ENCODE data around the gene TDRD10. TPM values are rescaled to one million over a fixed set of nuclear protein-coding genes. Genes with fewer than 3 reads are reported as not detected.

Gene TDRD10
- total and polyA plus RNA-seq, 7 donors = 0.50 to 2.3 (median 0.84) TPM

DNA sequence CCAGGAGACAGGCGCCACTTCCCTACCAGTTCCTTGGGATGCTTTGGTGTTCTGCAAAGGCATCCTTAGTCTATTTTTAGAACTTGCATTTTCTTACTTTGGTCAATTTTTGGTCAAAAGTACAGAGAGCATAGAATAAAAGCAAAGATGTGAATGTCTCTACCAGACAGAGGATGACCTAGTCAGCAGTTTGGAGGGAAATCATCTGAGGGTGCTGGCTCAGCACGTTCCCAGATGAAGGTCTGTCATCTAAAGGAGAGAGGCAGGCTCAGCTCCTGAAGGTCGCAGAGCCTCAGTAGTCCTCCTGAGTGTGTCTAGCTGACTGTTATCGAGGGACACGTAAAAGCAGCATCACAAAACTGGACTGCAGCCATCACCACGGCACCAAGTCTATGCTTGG is 80.9 kb downstream of the TDRD10 start:
- DNase-seq (no peak), ATAC-seq (no peak)
- Histone ChIP-seq H3K27me3 (ENCODE audit: insufficient read depth in 3 of 3, low read length in 2 of 3) (no peaks in the 10 kb centered on the region), H3K36me3 (ENCODE audit: insufficient read depth in 1 of 2, low read depth in 1 of 2) (peaks cover 16 to 97% of the 10 kb centered on the region in 2 donors), H3K27ac (no peak overlapping the region), H3K4me1 (no peaks in the 10 kb centered on the region), H3K9me3 (no peaks in the 10 kb centered on the region), H3K4me3 (no peak overlapping the region)
- TF ChIP-seq, protein P1, sequence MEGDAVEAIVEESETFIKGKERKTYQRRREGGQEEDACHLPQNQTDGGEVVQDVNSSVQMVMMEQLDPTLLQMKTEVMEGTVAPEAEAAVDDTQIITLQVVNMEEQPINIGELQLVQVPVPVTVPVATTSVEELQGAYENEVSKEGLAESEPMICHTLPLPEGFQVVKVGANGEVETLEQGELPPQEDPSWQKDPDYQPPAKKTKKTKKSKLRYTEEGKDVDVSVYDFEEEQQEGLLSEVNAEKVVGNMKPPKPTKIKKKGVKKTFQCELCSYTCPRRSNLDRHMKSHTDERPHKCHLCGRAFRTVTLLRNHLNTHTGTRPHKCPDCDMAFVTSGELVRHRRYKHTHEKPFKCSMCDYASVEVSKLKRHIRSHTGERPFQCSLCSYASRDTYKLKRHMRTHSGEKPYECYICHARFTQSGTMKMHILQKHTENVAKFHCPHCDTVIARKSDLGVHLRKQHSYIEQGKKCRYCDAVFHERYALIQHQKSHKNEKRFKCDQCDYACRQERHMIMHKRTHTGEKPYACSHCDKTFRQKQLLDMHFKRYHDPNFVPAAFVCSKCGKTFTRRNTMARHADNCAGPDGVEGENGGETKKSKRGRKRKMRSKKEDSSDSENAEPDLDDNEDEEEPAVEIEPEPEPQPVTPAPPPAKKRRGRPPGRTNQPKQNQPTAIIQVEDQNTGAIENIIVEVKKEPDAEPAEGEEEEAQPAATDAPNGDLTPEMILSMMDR (IDR thresholded peaks at IDR 0.05) = no peak
- intact Hi-C loops (cut with DNase I) = loop anchor here in 1 of 2 donors (5.0 kb wide), 1 partner anchor 304 kb away; no protein-coding TSS in a partner anchor
- WGBS, 3 donors = 85 to 89% (median 88%) methylated on average over 6 of the region's 6 CpGs

DNA sequence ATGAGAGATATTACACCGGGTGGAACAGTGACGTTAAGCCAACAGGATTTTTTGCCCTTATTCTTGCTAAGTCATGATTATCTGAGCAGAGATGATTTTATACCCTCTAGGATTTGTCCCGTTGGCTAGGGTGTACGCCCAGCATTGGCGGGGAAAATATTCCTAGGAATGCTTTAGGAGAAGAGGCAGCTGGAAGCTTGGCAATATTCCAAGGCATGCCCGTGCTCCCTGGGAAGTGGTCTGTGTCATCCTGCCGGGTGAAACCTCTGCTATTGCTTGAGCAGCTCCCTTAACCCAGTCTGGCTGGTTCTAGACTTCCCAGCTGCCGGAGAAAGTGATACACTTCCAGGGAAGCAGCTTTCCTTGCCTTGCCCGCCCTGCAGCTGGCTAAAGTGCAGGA is 81.8 kb downstream of the TDRD10 start:
- no peak overlapping the region for H3K27ac ChIP-seq
- no peaks in the 10 kb centered on the region for H3K4me1 ChIP-seq
- no peak overlapping the region for H3K4me3 ChIP-seq
- 42 to 68% (median 50%) methylated on average over 9 of the region's 9 CpGs for WGBS, 3 donors
- DNase-seq (no peak), ATAC-seq (no peak)
- H3K9me3 ChIP-seq = no peaks in the 10 kb centered on the region
- peaks cover 16 to 98% of the 10 kb centered on the region in 2 donors for H3K36me3 ChIP-seq (ENCODE audit: insufficient read depth in 1 of 2, low read depth in 1 of 2)
- intact Hi-C loops (cut with DNase I) = loop anchor here in 1 of 2 donors (5.0 kb wide), 1 partner anchor 304 kb away; no protein-coding TSS in a partner anchor
- no peaks in the 10 kb centered on the region for H3K27me3 ChIP-seq (ENCODE audit: insufficient read depth in 3 of 3, low read length in 2 of 3)
- TF ChIP-seq, protein P1 (IDR thresholded peaks at IDR 0.05) = no peak

DNA sequence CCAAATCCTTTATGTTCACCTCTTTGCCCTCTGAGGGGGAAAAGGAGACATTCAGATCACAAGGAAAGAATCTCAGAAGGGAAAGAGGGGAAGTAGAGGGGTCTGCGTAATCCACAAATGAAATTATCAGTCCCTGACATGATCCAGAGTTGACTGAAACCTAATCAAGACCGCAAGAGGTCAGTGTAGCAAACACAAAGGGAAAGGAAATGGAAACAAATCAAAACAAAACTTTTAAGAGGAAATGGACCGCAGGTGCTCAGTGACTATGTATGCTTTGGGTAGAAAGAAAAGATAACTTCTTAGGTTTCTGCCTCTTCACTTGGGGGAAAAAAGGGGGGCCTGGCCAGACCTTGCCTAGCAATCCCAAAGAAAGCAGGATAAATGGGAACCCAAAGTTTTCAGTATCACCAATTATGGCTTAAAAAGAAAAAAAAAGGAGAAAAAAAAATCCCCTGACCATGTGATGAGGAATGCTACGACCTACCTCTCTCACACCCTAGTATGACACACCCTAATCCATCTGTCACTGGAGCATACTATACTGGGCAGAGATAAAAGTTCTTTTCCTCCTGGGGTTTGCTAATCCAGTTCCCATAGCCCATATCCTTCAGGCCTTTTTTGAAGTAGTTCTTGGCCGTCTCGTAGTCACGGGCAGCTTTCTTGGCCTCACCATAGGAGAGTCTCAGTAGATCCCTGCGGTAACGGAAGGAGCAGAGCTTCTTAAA is 82.4 kb downstream of the TDRD10 start:
- no peak overlapping the region for H3K4me3 ChIP-seq
- no peaks in the 10 kb centered on the region for H3K9me3 ChIP-seq
- ATAC-seq = no peak
- intact Hi-C loops (cut with DNase I) = loop anchor here in 1 of 2 donors (5.0 kb wide), 1 partner anchor 303 kb away; no protein-coding TSS in a partner anchor
- DNase-seq = no peak
- H3K4me1 ChIP-seq = no peaks in the 10 kb centered on the region
- TF ChIP-seq, protein P1 (IDR thresholded peaks at IDR 0.05) = no peak
- no peak overlapping the region for H3K27ac ChIP-seq
- H3K36me3 ChIP-seq (ENCODE audit: insufficient read depth in 1 of 2, low read depth in 1 of 2) = peaks cover 16 to 100% of the 10 kb centered on the region in 2 donors
- WGBS, 3 donors = 77 to 80% (median 80%) methylated on average over 9 of the region's 9 CpGs
- H3K27me3 ChIP-seq (ENCODE audit: insufficient read depth in 3 of 3, low read length in 2 of 3) = no peaks in the 10 kb centered on the region

DNA sequence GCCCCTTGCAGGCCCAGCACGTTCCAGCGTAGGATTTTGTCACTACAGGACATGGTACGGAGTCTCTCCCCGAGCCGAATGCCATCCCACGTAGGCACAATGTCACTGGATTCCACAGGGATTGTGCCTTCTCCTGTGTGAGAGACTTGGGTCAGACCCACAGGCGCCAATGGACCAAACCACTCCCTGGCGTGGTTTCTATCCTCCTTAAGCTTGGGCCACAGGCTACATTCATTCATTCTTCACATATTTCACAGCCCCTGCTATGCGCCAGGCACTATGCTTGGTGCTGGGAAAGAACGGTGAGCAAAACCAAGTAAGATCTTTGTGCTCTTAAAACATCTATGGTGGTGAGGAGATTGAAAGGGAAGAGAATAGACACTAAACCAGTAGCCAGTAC is 84.2 kb downstream of the TDRD10 start:
- no peak for DNase-seq
- Histone ChIP-seq H3K4me3 (no peak overlapping the region), H3K27me3 (ENCODE audit: insufficient read depth in 3 of 3, low read length in 2 of 3) (no peaks in the 10 kb centered on the region), H3K4me1 (no peaks in the 10 kb centered on the region), H3K9me3 (no peaks in the 10 kb centered on the region), H3K27ac (no peak overlapping the region), H3K36me3 (ENCODE audit: insufficient read depth in 1 of 2, low read depth in 1 of 2) (peaks cover 16 to 100% of the 10 kb centered on the region in 2 donors)
- TF ChIP-seq, protein P1 (IDR thresholded peaks at IDR 0.05) = no peak
- ATAC-seq = no peak
- 87 to 88% (median 88%) methylated on average over 10 of the region's 10 CpGs for WGBS, 3 donors
- intact Hi-C loops (cut with DNase I) = loop anchor here in 1 of 2 donors (5.0 kb wide), 1 partner anchor 306 kb away; no protein-coding TSS in a partner anchor

Data from psoas muscle (tissue), 8 donors.